K562 (cell line): ENCODE results near the gene NUP133. TPM values are rescaled to one million over a fixed set of nuclear protein-coding genes. Genes with fewer than 3 reads are reported as not detected.

ENCODE experiments used
- ARNT ChIP-seq, 2 experiments: fragments of 450-650 bp; IDR thresholded peaks; 2 replicates each; pipeline ENCODE4 v1.6.1; 2016; ENCODE audit warnings: mild to moderate bottlenecking in 1 of 2
- CBFA2T2 ChIP-seq: fragments of 450-650 bp; conservative IDR thresholded peaks from 2 replicates; pipeline ENCODE4 v1.6.1; 2017; ENCODE audit warnings: mild to moderate bottlenecking
- COPS2 ChIP-seq: fragments of 450-650 bp; conservative IDR thresholded peaks from 2 replicates; pipeline ENCODE4 v1.6.1; 2016; ENCODE audit warnings: mild to moderate bottlenecking, moderate library complexity
- DPF2 ChIP-seq: fragments of 450-650 bp; IDR thresholded peaks from 2 replicates; pipeline ENCODE4 v1.6.1; 2016
- ELF1 ChIP-seq: fragments of 200-800 bp; sonication (Bioruptor generic); IDR thresholded peaks from 2 replicates; pipeline ENCODE4 v1.6.1; 2016; ENCODE audit warnings: missing genetic modification characterization, missing compliant biosample characterization
- EP300 ChIP-seq: IDR thresholded peaks from 2 replicates; pipeline ENCODE4 v1.6.1; 2012; ENCODE audit warnings: low read length, improper control_type of control experiment
- KLF10 ChIP-seq: fragments of 250-450 bp; sonication (Bioruptor Pico); IDR thresholded peaks from 2 replicates; pipeline ENCODE4 v1.6.1; 2021; ENCODE audit warnings: matching md5 sums
- MED1 ChIP-seq: sonication (generic); formaldehyde crosslinking; IDR thresholded peaks from 2 replicates; pipeline ENCODE4 v1.8.1; 2023; ENCODE audit warnings: missing genetic modification reagents, borderline replicate concordance
- MIER1 ChIP-seq: fragments of 450-650 bp; IDR thresholded peaks from 2 replicates; pipeline ENCODE4 v1.6.1; 2016; ENCODE audit warnings: antibody characterized with exemption, mild to moderate bottlenecking, low read depth
- NCOA2 ChIP-seq, 2 experiments: fragments of 450-650 bp; IDR thresholded peaks; 2 replicates each; pipeline ENCODE4 v1.6.1; 2018; ENCODE audit warnings: mild to moderate bottlenecking in 2 of 2, moderate library complexity in 1 of 2; ENCODE audit not compliant: partially characterized antibody in 2 of 2
- NEUROD1 ChIP-seq: fragments of 150-350 bp; IDR thresholded peaks from 2 replicates; pipeline ENCODE4 v1.6.1; 2014; ENCODE audit warnings: borderline replicate concordance, low read length, low read depth; ENCODE audit not compliant: partially characterized antibody
- NR4A1 ChIP-seq, 2 experiments: fragments of 250-450 bp in 1 of 2; fragments of 450-650 bp in 1 of 2; sonication (Bioruptor Pico) in 1 of 2; IDR thresholded peaks; 2 replicates each; pipeline versions ENCODE4 v1.4.0 to v1.6.1; 2016 to 2020; ENCODE audit warnings: mild to moderate bottlenecking in 2 of 2, missing compliant biosample characterization in 1 of 2, missing genetic modification characterization in 1 of 2, moderate library complexity in 1 of 2
- NRF1 ChIP-seq, 2 experiments: fragments of 450-650 bp; IDR thresholded peaks in 1 of 2; conservative IDR thresholded peaks in 1 of 2; 2 replicates each; pipeline ENCODE4 v1.6.1; 2014; ENCODE audit warnings: mild to moderate bottlenecking in 2 of 2
- POLR2G ChIP-seq: fragments of 200-400 bp; formaldehyde crosslinking; IDR thresholded peaks from 2 replicates; pipeline ENCODE4 v1.6.1; 2017; ENCODE audit warnings: low read depth, mild to moderate bottlenecking, antibody characterized with exemption, low read length, moderate library complexity
- TAF15 ChIP-seq: fragments of 200-400 bp; formaldehyde crosslinking; IDR thresholded peaks from 2 replicates; pipeline ENCODE4 v1.6.1; 2017; ENCODE audit warnings: mild to moderate bottlenecking, low read depth, low read length, moderate library complexity
- ZNF121 ChIP-seq: sonication (generic); formaldehyde crosslinking; conservative IDR thresholded peaks from 2 replicates; pipeline ENCODE4 v1.8.0; 2022; ENCODE audit warnings: missing genetic modification reagents
- ZNF23 ChIP-seq: fragments of 250-450 bp; sonication (Bioruptor Pico); IDR thresholded peaks from 2 replicates; pipeline ENCODE4 v1.4.0; 2020; ENCODE audit warnings: mild to moderate bottlenecking
- ZNF311 ChIP-seq: fragments of 250-450 bp; sonication (Bioruptor Pico); IDR thresholded peaks from 2 replicates; pipeline ENCODE4 v1.4.0; 2020; ENCODE audit warnings: mild to moderate bottlenecking, moderate library complexity
- ZNF561 ChIP-seq: fragments of 450-650 bp; formaldehyde crosslinking; conservative IDR thresholded peaks from 2 replicates; pipeline ENCODE4 v1.4.0; 2020; ENCODE audit warnings: mild to moderate bottlenecking, moderate library complexity
- ZNF695 ChIP-seq: fragments of 450-650 bp; formaldehyde crosslinking; IDR thresholded peaks from 2 replicates; pipeline ENCODE4 v1.4.0; 2020; ENCODE audit warnings: mild to moderate bottlenecking, moderate library complexity
- ZNF699 ChIP-seq: fragments of 250-450 bp; sonication (Bioruptor Pico); IDR thresholded peaks from 2 replicates; pipeline ENCODE4 v1.8.0; 2021; ENCODE audit warnings: mild to moderate bottlenecking, moderate library complexity; ENCODE audit not compliant: insufficient replicate concordance
- ZNF780A ChIP-seq: fragments of 250-450 bp; sonication (Bioruptor Pico); IDR thresholded peaks from 2 replicates; pipeline ENCODE4 v1.5.0; 2021; ENCODE audit warnings: mild to moderate bottlenecking
- polyA plus RNA-seq, 8 experiments: library from polyadenylated mRNA; depleted of rRNA in 4 of 8; stranded (reverse) in 5 of 8; unstranded in 3 of 8; fragments of >200 nt; fragmentation: Nextera tagmentation in 2 of 8; fragmentation: Illumina TruSeq in 1 of 8; extraction: Ambion mirVana in 2 of 8; extraction: Trizol in 1 of 8; gene quantifications; 2 replicates each; pipeline versions ENCODE4 v1.2.1 to v1.2.3, GENCODE V29; 2011 to 2014; ENCODE audit warnings: inconsistent platforms in 1 of 8, missing spikeins in 1 of 8
- total RNA-seq, 7 experiments: library from RNA; depleted of rRNA in 6 of 7; stranded (reverse); fragments of >200 nt in 6 of 7; fragmentation: Illumina TruSeq in 2 of 7; extraction: Trizol in 2 of 7; gene quantifications; 2 replicates each; pipeline versions ENCODE4 v1.2.1 to v1.2.3, GENCODE V29; 2011 to 2021; ENCODE audit warnings: low replicate concordance in 1 of 7
- TF ChIP-seq, protein P1 (sequence below): fragments of 450-650 bp; IDR thresholded peaks from 2 replicates; pipeline ENCODE4 v1.6.1; 2018; ENCODE audit warnings: mild to moderate bottlenecking, low read depth; ENCODE audit not compliant: partially characterized antibody
- TF ChIP-seq, protein P2 (sequence below), 2 experiments: fragments of 200-800 bp in 1 of 2; sonication (Bioruptor generic) in 1 of 2; sonication (generic) in 1 of 2; formaldehyde crosslinking in 1 of 2; IDR thresholded peaks in 1 of 2; conservative IDR thresholded peaks in 1 of 2; 2 replicates each; pipeline versions ENCODE4 v1.5.0 to v1.6.1; 2016 to 2020; ENCODE audit warnings: missing compliant biosample characterization in 1 of 2, missing genetic modification characterization in 1 of 2, missing genetic modification reagents in 1 of 2
- TF ChIP-seq, protein P3 (sequence below): fragments of 250-450 bp; sonication (Bioruptor Pico); IDR thresholded peaks from 2 replicates; pipeline ENCODE4 v1.4.0; 2020; ENCODE audit warnings: mild to moderate bottlenecking

NUP133 gene
- total and polyA plus RNA-seq, 9 of the 15 experiments (the other 6 are each of a cell fraction or from before 2014, with no cell fraction given) = 21.7 to 85.1 (median 61.3) TPM

DNA sequence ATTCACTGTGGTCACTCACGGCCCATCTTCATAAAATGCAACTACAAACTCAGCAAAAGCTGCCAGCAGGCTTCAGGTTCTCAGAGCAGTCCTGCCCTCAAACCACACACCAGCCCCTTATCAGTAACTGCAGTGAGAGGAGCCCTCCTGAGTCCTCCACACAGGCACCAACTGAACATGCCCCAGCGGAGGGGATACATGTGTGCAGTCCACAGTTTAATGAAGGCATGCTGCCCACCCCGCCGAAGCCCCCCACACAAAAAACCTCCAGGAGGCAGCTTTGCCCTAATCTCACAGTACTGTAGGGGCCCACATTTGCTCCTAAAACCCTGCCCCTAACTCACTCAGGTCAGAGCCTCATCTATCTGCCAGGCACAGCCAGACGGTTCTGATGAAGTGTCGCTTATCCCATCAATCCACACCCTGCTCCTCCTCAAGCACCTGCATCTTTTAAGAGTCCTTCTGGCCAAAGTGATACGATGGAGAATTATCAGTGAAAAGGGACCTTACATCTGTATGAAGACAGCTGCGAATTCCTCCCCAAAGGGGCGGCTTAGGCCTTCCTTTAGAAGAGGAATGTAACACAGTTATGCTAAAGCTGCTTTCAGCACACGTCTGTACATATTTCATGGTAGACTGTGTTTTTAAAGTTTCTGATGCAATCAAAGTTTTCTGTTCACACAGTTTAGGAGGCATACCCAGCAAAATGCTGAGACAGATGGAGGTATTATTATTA, 46.9 kb upstream of the NUP133 start (continued):
- TF ChIP-seq, protein P1, sequence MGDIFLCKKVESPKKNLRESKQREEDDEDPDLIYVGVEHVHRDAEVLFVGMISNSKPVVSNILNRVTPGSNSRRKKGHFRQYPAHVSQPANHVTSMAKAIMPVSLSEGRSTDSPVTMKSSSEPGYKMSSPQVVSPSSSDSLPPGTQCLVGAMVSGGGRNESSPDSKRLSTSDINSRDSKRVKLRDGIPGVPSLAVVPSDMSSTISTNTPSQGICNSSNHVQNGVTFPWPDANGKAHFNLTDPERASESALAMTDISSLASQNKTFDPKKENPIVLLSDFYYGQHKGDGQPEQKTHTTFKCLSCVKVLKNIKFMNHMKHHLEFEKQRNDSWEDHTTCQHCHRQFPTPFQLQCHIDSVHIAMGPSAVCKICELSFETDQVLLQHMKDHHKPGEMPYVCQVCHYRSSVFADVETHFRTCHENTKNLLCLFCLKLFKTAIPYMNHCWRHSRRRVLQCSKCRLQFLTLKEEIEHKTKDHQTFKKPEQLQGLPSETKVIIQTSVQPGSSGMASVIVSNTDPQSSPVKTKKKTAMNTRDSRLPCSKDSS = no peak
- TF ChIP-seq, protein P2, sequence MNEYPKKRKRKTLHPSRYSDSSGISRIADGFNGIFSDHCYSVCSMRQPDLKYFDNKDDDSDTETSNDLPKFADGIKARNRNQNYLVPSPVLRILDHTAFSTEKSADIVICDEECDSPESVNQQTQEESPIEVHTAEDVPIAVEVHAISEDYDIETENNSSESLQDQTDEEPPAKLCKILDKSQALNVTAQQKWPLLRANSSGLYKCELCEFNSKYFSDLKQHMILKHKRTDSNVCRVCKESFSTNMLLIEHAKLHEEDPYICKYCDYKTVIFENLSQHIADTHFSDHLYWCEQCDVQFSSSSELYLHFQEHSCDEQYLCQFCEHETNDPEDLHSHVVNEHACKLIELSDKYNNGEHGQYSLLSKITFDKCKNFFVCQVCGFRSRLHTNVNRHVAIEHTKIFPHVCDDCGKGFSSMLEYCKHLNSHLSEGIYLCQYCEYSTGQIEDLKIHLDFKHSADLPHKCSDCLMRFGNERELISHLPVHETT (CRISPR knock-in tag; conservative IDR thresholded peaks at IDR 0.05 in 1 of 2, IDR thresholded peaks at IDR 0.05 in 1 of 2) = peak in 1 of 2 experiments; percentile 90; a peak in 2 of 4 replicates
- TF ChIP-seq NCOA2 (IDR thresholded peaks at IDR 0.05; ENCODE audit: partially characterized antibody in 2 of 2) (peak in 1 of 2 experiments; percentile 83), TAF15 (no peak), EP300 (peak; percentile 96), MIER1 (0 out of 2 replicates have a peak, but pooled peaks have one; percentile 64), NRF1 (conservative IDR thresholded peaks at IDR 0.05 in 1 of 2, IDR thresholded peaks at IDR 0.05 in 1 of 2) (no peak), ELF1 (tag) (no peak), ZNF780A (CRISPR knock-in tag) (no peak), ZNF561 (CRISPR knock-in tag) (no peak), DPF2 (peak; percentile 98), KLF10 (CRISPR knock-in tag) (no peak), ZNF699 (no peak), ARNT (IDR thresholded peaks at IDR 0.05) (peak; percentile 96 to 99), ZNF695 (CRISPR knock-in tag) (no peak), CBFA2T2 (peak; percentile 100), ZNF23 (no peak), COPS2 (no peak), POLR2G (no peak), MED1 (CRISPR knock-in tag) (no peak), NEUROD1 (peak; percentile 49), ZNF121 (CRISPR knock-in tag) (no peak), NR4A1 (CRISPR knock-in tag; IDR thresholded peaks at IDR 0.05) (no peak), NR4A1 (tag; IDR thresholded peaks at IDR 0.05) (peak; percentile 97), ZNF311 (CRISPR knock-in tag) (peak; percentile 88)
- TF ChIP-seq, protein P3, sequence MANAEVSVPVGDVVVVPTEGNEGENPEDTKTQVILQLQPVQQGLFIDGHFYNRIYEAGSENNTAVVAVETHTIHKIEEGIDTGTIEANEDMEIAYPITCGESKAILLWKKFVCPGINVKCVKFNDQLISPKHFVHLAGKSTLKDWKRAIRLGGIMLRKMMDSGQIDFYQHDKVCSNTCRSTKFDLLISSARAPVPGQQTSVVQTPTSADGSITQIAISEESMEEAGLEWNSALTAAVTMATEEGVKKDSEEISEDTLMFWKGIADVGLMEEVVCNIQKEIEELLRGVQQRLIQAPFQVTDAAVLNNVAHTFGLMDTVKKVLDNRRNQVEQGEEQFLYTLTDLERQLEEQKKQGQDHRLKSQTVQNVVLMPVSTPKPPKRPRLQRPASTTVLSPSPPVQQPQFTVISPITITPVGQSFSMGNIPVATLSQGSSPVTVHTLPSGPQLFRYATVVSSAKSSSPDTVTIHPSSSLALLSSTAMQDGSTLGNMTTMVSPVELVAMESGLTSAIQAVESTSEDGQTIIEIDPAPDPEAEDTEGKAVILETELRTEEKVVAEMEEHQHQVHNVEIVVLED (CRISPR knock-in tag) = no peak
